Measurements from ENCODE around the gene NFKBIL1.
A peak's percentile ranks its signal among the peaks of the same experiment; 100 is the strongest.
"Not testable (repeated sequence)": the region's sequence is repeated elsewhere in the genome, so short reads cannot be mapped to it uniquely, and the experiment has no call there.

The NFKBIL1 gene

GRCh38 chr6:31546958-31547726, at the start of gene NFKBIL1:
Gene NFKBIL1, plus strand, starts transcription at chr6:31547608. Its CDS starts 87 bp downstream, at chr6:31547695.
- peak; percentile 95 to 97 (median 96) for DNase-seq

- peak in 1 of 3 donors; percentile 40 for DNase-seq
These were observed 48.7 kb upstream of the NFKBIL1 start for GRCh38 chr6:31498748-31499147.

GRCh38 chr6:31499648-31500047, 47.8 kb upstream of the NFKBIL1 start:
- not testable (repeated sequence) for DNase-seq

- peak; percentile 27 to 67 (median 67) for DNase-seq
These were observed 44.8 kb upstream of the NFKBIL1 start for GRCh38 chr6:31502586-31502985.

- not testable (repeated sequence) for DNase-seq
These were observed 38.4 kb upstream of the NFKBIL1 start for GRCh38 chr6:31509036-31509435.

GRCh38 chr6:31510007-31510406, 37.4 kb upstream of the NFKBIL1 start:
- DNase-seq: no peak

- DNase-seq: no peak
These were observed 33.8 kb upstream of the NFKBIL1 start for GRCh38 chr6:31513456-31514165.

- no peak for DNase-seq
These were observed 25.6 kb upstream of the NFKBIL1 start for GRCh38 chr6:31521835-31522234.

- DNase-seq: no peak
These were observed 21.9 kb upstream of the NFKBIL1 start for GRCh38 chr6:31525553-31525931.

GRCh38 chr6:31525932-31526591, 21.3 kb upstream of the NFKBIL1 start:
- DNase-seq: no peak

- no peak for DNase-seq
These were observed 19.1 kb upstream of the NFKBIL1 start for GRCh38 chr6:31528307-31528777.

- DNase-seq: no peak
These were observed 18.5 kb upstream of the NFKBIL1 start, which contains the start of gene MCCD1 for GRCh38 chr6:31528821-31529328. Gene MCCD1, plus strand, starts transcription at chr6:31528962. Its CDS starts 53 bp downstream, at chr6:31529015.

GRCh38 chr6:31529329-31530150, 17.9 kb upstream of the NFKBIL1 start:
- no peak for DNase-seq

- DNase-seq: no peak
These were observed 16.7 kb upstream of the NFKBIL1 start for GRCh38 chr6:31530659-31531058.

- no peak for DNase-seq
These were observed 16.2 kb upstream of the NFKBIL1 start for GRCh38 chr6:31531162-31531561.

GRCh38 chr6:31531771-31532643, 15.4 kb upstream of the NFKBIL1 start:
- no peak for DNase-seq

GRCh38 chr6:31532644-31533454, 14.6 kb upstream of the NFKBIL1 start:
- DNase-seq: no peak

GRCh38 chr6:31533455-31533841, 14.0 kb upstream of the NFKBIL1 start:
- no peak for DNase-seq

GRCh38 chr6:31534011-31534410, 13.4 kb upstream of the NFKBIL1 start:
- DNase-seq: no peak

- DNase-seq: no peak
These were observed 12.8 kb upstream of the NFKBIL1 start for GRCh38 chr6:31534521-31535040.
